NCI-H510A treated with DMSO at 0.1 percent for 48 hours (cell line): ENCODE data around the gene PTPRN.
A peak's percentile ranks its signal among the peaks of the same experiment; 100 is the strongest.
"Not testable (repeated sequence)": the region's sequence is repeated elsewhere in the genome, so short reads cannot be mapped to it uniquely, and the experiment has no call there.

Experiments used
- DNase-seq: peaks from one replicate; lab custom pipeline; 2025; lab: John Stamatoyannopoulos, UW

PTPRN gene

DNA sequence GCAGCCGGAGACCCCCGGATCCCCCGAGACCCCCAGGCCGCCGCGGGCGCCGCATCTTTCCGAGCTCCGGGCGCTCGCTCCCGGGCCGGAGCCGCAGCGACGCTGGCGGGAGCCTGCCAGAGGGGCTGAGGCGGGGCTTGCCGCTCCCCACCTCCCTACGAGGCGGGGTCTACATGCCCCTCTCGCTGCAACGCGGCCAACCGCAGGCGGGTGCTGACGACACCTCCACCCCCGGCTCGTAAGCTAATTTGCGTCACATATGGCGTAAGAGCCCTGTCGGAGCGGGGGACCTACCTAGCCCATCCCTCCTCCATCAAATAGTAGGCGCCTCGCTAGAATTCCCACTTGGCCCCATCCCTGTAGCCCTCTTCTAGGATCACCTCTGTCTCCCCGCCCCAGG is at the start of gene PTPRN:
TSS of gene PTPRN (minus strand) at position 124 of the 400 bp plus-strand sequence. CDS start at position 55, 69 bp downstream.
- DNase-seq, result peak; percentile 88

DNA sequence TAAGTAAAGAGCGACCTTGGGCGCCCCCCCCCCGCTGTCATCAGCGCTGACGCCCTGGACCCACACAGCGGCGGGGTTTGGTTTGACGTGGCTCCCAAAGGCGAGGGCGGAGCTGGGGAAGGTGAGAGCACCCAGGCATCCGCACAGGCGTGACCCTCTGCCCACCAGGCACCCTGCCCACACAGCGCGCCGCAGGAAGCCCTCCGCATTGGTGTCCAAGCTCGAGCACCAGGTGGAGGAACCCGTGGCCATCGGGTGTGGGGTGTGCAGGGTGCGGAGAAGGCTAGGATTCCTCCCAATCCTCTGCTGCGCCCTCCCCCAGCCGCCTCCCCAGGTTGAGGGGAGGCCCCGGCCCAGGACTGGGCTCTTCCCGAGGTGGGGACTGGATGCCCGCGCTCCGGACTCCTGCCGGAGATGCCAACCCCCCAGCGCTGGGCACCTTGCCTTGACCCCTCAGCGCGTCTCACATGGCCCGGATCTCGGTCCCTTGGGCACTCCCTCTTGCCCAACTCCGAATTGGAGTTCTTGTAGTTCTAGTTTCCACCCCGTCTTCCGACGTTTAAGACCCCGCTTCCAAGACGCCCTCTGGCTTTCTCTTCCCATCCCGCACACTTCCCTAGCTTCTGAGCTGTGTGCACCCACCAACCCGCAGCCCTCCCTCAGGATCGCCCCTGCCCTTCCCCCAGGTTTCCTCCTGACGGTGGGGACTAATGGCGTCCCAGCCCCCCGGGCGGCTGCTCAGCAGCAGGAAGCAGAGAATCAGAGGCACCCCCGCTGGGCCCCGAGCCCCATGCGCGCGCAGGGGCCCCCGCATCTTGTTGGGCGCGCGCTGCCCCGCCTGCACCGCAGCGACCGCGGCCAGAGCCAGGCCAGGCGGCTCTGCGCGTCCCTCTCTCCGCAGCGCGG is 49.2 kb upstream of the PTPRN start:
- no peak for DNase-seq

DNA sequence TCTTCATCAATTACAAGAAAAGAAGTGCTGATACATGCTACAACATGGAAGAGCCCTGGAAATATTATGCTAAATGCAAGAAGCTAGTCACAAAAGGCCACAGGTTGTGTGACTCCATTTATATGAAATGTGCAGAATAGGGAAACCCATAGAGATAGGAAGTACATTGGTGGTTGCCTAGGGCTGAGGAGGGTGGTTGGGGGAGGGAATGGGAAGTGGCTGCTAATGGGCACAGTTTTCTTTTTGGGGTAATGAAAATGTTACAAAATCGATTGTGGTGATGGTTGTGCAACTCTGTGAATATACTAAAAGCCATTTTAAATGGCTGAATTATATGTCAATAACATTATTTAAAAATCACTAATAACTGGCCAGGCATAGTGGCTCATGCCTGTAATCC is 47.6 kb upstream of the PTPRN start:
- DNase-seq, result no peak

DNA sequence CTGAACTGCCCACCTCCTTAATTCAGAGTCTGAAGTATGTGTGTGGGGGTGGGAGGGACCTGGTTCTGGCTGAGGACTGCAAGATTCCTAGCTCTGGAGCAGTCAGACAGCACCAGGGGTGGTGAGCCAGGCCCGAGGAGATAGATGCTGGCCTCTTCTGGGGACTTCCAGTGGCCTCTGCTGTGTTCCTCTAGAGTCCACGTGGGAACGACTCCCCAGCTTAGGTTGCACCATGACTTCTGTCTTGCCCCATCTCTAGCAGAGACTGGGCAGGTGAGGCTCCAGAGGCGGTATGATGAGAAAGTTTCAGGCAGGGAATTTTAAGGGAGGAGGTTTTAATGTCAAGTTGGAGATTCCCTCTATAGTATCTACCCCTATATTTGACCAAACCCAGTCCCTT is 45.4 kb upstream of the PTPRN start:
- DNase-seq, result no peak

DNA sequence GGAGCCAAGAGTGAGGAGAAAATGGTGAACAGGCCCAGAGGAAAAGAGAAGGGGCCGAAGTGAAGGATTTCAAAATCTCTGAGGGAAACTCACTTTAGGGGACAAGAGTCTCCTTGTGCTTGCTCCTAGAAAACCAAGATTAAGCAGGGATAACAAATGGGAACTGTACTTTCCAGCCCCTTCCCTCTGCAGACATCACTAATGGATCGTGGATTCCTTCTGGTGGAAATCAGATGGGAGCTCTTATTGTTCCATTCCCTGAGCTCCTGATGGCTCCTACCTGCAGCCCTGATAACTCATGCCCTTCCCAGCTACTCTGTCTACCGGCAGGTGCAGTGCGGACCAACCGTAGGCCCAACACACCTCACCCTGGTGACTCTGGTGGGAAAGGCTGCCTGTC is 43.9 kb upstream of the PTPRN start:
- DNase-seq, result no peak

DNA sequence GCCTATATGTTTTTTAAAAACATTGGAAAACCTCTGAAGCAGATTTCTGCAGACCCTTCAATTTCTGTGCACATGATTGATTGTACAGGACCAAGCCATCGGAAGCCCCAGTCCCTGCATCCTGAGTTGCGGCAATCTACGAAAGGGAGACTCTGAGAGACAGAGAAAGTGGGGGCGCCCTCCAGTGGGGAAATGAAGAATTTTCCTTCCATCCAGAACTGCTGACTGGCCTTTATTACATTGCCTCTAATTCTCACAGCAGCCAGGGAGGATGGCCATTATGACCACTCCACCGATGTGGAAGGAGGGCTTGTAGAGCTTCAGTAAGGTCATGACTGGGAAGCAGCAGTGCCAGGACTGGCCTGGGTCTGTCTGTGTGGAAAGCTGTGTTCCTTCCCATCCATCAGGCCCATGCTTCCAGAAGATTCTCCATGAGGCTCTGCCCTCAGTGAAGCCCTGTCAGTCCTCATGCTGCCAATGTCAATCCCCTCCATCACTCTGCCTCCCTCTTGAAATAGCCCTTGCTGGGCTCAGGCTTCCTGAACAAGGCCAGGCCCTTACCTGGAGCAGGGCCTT is 43.3 kb upstream of the PTPRN start:
- DNase-seq, result peak; percentile 82

DNA sequence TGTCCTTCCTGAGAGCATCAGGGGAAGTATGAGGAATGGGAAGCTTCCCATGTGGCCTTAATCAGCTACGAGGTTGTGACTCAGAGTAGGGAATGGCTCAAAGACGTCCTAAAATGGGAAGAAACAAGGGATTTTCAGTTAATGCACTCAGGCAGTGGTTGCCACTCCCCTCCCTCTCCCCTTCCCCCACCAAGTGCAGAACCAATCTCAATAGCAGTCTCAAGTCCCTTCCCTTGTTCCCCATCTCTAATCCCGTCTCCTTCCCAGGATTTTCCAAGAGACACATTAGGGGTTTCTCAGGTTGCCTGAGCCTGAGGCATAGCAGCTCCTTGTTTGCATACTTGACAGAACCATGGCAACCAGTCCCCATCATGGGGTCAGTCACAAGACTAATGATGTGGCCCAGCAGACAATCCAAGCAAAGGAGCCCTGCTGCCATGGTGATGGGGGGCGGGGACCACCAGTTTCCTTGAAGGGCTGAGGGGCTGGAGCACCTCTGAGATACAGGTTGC is 41.6 kb upstream of the PTPRN start:
- no peak for DNase-seq

DNA sequence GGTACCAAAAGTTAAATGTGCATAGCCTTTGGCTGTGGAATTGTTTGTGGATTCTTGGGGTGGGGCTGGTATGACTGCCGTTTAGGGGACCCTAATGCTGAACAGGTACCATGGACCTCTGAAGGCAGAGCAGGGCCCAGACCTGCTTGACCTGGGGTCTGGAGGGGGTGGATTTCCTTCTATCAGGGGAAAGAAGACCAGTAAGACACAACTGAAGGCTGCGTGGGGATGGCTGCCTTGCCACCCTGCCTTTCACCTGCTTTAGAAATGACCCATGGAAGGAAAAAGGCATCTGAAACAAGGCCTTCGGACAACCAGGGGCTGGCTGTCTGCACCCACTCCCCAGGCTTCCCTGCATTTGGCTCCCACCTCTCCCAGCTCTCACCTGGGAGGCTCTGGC is 41.0 kb upstream of the PTPRN start:
- DNase-seq, result no peak

DNA sequence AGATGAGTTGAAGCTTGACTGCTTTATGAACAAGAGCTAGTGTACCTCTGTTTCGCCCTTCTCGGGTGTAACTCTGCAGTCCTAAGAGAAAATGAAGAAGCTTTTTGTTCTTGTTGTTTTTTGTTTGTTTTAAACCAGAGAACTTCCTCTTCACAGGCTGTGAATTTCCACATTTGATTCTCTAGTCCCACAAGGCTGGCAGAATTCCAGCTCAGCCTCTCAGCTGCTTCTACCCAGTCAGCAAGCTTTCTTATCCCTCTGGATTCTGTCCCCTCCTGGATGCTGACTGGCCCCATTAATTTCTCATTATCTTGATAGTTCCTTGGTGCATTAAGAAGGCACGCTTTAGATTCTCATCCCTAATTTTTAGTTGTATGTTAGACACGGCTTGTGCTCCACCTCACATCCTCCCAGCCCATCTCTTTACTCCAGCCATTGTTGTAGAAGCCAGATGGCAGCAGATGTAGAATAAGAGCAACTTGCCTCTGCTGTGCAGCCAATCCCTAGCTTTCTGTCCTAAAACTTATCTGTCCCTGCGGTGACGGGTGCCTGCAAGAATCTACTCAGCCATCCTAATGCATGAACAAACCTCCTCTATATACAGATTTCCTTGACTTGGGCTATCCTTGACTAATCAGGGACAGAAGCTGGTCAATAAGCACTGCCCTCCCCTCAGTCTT is 35.7 kb upstream of the PTPRN start:
- DNase-seq, result peak; percentile 53

DNA sequence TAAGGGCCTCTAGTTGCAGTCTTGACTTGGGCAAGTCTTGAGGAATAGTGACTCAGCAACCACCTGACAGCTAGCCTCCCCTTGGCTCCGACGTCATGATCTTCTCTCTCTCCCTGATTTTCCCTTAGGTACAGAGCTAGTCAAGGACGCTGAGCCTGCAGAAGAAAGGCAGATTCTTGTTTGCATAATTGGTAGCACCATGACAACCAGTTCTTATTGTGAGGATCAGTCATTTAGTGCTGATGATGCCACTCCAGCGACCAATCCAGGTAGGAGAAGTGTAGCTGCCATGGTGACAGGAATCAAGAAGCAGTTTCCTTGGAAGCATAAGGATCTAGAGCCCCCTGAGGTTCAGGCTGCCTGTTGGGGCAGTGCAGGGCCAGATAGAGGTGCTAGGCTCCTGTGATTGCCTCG is 26.2 kb upstream of the PTPRN start:
- DNase-seq, result peak; percentile 38

DNA sequence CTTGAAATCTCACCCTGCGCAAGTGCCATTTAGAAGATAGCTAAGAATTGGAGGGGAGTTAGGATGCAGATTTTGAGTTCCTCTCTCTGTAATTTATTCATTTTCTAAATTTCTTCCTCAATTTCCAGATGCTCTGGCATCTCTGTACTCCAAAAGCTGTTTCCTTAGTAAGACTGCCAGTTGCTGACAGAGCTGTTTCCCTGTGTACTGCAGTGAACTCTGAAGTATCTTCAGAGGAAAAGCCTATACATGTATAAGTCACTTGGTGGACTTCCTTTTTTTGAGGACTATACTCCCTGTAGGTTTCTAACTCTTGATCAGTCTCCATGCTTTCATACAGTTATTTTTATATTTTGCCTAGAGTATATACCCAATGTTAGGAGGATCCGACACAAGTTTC is 24.9 kb upstream of the PTPRN start:
- no peak for DNase-seq

DNA sequence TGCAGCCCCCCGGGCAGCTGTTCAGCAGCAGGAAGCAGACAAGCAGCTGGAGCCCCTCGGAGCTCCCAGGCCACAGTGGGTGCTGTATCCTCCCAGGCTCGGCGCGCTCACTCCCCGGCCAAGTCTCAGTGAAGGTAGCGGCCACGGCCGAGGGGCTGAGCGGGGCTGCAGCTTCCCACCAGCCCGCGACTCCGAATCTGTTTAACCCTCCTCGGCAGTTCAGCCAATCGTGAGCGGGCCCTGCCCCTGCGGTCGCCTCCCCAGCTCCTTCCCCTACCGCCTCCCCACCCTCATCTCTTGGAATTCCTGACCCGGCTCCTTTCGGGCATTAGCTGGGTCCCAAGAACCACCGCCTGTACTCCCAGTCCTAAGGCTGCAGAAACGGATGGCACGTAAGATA is 23.3 kb upstream of the PTPRN start, which contains the start of gene RESP18:
TSS of gene RESP18 (minus strand) at position 203 of the 400 bp plus-strand sequence.
- no peak for DNase-seq

DNA sequence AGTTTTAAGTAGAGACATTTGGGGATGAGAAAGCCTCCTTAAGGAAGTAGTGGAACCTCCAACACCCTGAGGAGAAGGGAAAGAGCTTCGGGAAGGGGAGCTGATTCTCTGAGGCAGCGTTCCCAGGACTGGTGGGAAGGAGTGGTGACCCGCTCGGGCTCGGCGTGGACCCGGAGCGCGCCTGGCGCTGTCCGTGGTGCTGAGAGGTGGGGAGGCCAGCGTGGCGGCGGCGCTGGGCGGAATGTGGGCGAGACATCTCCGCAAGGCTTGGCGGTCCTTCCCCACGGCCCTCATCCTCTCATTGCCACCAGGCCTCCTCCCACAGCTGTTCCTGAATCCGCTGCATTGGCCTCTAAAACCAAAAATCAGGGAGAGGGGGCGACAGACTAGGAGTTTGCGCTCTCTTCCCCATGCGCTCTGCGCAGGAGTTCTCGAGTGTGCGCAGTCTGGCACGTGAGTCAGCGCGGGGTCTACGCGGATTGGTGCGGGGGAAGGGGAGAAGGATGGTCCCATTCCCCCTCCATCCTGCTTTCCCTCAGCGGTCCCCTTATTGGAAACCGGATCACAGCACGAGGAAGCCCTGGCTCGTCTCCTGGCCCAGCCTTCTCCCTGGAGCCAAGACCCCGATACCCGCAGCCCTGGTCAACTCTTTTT is 22.5 kb upstream of the PTPRN start:
- DNase-seq, result no peak

DNA sequence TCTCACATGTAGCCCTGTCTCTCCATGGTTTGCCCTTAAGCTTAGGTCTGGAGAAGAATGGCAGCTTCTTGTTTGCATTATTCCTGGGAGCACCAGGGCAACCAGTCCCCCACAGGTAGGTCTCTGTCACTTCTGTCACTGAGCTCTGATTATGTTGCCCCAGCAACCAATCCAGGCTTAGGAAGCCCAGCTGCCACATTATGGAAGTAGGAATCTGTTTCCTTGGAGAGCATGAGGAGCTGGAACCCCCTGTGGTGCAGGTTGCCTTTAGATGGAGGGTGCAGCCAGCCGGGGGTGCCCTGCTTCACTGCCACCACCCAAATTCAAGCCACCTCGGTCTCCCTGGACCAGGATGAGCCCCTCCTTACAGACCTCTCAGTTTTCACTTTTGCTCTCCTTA is 18.5 kb upstream of the PTPRN start:
- no peak for DNase-seq

DNA sequence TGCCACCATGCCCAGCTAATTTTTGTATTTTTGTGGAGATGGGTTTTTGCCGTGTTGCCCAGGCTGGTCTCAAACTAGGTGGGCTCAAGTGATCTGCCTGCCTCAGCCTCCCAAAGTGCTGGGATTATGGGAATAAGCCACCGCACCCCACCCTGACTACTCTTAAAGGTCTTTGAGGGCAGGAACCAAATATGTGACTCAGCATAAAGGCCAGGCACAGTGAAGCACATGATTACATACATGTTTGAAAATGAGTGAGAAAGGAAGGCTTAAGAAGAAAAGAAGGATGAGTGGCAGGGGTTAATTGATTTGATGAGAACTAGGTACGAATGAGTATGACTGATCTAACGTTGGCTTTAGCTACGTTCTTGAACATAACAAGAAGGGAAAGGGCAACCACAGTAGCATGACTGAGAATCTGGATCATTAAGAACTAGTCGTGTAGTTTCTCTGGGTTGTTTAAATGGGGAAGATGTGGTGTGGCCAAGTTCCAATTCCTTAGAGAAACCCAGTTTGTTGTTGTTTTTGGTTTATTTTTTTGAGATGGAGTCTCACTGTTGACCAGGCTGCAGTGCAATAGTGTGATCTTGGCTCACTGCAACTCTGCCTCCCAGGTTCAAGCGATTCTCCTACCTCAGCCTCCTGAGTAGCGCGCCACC is 16.6 kb upstream of the PTPRN start:
- no peak for DNase-seq

DNA sequence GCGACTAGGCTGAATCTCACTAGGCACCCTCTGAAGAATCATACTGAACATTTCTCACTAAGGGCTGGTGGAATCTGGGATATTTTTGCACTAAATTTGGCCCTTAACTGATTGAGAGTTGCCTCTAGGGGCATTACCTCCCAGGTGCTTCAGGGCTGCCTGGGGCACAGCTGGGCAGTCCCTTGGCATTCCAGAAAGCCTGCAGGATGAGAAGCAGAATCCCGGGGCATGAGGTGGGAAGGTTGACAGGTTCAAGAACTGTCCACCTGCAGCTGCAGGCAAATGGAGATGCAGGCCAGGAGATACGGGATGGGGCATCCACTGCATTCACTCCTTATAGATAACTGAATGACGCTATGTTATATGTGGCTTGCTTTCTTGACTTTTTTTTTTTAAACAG is 15.9 kb upstream of the PTPRN start:
- DNase-seq, result no peak

DNA sequence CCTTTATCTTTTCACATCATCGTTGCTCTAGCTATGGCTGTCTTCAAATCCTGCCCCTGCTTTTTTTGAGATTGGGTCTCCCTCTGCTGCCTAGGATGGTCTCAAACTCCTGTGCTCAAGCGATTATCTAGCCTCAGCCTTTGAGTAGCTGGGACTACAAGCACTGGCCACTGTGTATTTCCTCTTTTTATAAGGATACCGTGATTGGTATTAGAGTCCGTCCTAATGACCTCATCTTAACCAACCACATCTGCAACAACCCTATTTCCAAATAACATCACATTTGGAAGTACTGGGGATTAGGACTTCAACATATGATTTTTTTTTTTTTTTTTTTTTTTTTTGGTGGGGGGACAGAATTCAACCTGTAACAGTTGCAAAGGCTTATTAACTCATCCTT is 14.2 kb upstream of the PTPRN start:
- no peak for DNase-seq

DNA sequence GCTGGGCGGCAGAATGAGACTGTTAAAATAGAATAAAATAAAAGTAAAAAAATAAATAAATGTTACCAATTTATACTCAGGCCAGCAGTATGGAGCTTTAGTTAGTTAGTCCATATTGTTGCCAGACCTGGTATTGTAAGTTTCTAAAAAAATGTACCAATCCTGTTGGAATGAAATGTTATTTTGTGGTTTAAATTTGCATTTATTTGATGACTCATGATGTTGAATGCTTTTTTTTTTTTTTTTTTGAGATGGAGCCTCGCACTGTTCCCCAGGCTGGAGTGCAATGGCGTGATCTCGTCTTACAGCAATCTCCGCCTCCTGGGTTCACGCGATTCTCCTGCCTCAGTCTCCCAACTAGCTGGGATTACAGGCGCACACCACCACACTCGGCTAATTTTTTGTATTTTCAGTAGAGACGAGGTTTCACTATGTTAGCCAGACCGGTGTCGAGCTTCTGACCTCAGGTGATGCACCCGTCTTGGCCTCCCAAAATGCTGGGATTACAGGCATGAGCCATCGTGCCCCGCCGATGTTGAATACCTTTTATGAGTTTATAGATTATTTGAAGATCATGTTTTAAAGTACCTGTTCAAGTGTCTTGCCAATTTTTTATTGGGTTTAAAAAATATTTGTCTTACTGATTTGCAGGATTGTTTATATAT is 5.7 kb upstream of the PTPRN start:
- DNase-seq, result no peak

DNA sequence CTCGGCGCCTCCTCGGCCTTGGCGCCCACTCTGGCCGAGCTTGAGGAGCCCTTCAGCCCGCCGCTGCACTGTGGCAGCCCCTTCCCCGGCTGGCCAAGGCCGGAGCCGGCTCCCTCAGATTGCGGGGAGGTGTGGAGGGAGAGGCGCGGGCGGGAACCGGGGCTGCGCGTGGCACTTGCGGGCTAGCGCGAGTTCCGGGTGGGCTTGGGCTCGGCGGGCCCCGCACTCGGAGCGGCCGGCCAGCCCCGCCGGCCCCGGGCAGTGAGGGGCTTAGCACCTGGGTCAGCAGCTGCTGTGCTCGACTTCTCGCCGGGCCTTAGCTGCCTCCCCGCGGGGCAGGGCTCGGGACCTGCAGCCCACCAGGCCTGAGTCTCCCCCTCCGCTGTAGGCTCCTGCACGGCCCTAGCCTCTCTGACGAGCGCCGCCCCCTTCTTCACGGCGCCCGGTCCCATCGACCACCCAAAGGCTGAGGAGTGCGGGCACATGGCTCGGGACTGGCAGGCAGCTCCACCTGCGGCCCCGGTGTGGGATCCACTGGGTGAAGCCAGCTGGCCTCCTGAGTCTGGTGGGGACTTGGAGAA is 3.6 kb upstream of the PTPRN start:
- DNase-seq, result not testable (repeated sequence)
